Fibroblast of the aortic adventitia (primary cell): ENCODE results near the gene MAGI2. TPM values are rescaled to one million over a fixed set of nuclear protein-coding genes. Genes with fewer than 3 reads are reported as not detected.
A peak's percentile ranks its signal among the peaks of the same experiment; 100 is the strongest.

Experiments
- DNase-seq: peaks from one replicate; pipeline ENCODE4 v3.0.0-alpha.2; 2010; ENCODE audit warnings: low read depth
- H3K4me3 ChIP-seq: 2 replicates; pipeline ENCODE4 v1.5.1; 2011; ENCODE audit warnings: low read depth, mild to moderate bottlenecking, control low read depth, low read length, moderate library complexity
- CTCF ChIP-seq: IDR thresholded peaks from 2 replicates; pipeline ENCODE4 v1.5.1; 2011; ENCODE audit warnings: mild to moderate bottlenecking, low read length, control low read depth, inconsistent platforms; ENCODE audit not compliant: insufficient read depth
- total RNA-seq: library from RNA; depleted of rRNA; stranded (reverse); fragments of >200 nt; gene quantifications from 2 replicates; pipeline ENCODE4 v1.2.3, GENCODE V29; 2012; ENCODE audit warnings: low replicate concordance

MAGI2 gene
- total RNA-seq, 1 donor: 25.5 TPM

GRCh38 chr7:78225534-78225933 lies 1227.9 kb downstream of the MAGI2 start:
- no peak for TF ChIP-seq CTCF
- peak; percentile 24 for DNase-seq
- H3K4me3 ChIP-seq: no peak overlapping the region

- no peak for DNase-seq
- no peak for TF ChIP-seq CTCF
- H3K4me3 ChIP-seq: no peak overlapping the region
These were observed 1228.5 kb downstream of the MAGI2 start for GRCh38 chr7:78224923-78225322.

GRCh38 chr7:78223598-78223997 lies 1229.9 kb downstream of the MAGI2 start:
- no peak for TF ChIP-seq CTCF
- no peak for DNase-seq
- no peak overlapping the region for H3K4me3 ChIP-seq

- no peak for TF ChIP-seq CTCF
- H3K4me3 ChIP-seq: no peak overlapping the region
- DNase-seq: peak; percentile 49
These were observed 1231.3 kb downstream of the MAGI2 start for GRCh38 chr7:78222001-78222751.

- no peak for DNase-seq
- TF ChIP-seq CTCF: no peak
- no peak overlapping the region for H3K4me3 ChIP-seq
These were observed 1232.7 kb downstream of the MAGI2 start for GRCh38 chr7:78220754-78221153.

GRCh38 chr7:78218876-78219275 lies 1234.6 kb downstream of the MAGI2 start:
- DNase-seq: no peak
- no peak overlapping the region for H3K4me3 ChIP-seq
- TF ChIP-seq CTCF: no peak

GRCh38 chr7:78218051-78218450 lies 1235.4 kb downstream of the MAGI2 start:
- no peak overlapping the region for H3K4me3 ChIP-seq
- TF ChIP-seq CTCF: no peak
- peak; percentile 10 for DNase-seq
